HG03045 (cell line): ENCODE data around the gene TANC1.
"Not testable (repeated sequence)": the region's sequence is repeated elsewhere in the genome, so short reads cannot be mapped to it uniquely, and the experiment has no call there.

ENCODE experiments used
- ATAC-seq: cut with Tn5 transposase; IDR thresholded peaks from one replicate; pipeline ENCODE4 v1.9.1; 2021; ENCODE audit warnings: mild to moderate bottlenecking, moderate library complexity; ENCODE audit not compliant: unreplicated experiment

The TANC1 gene

GRCh38 chr2:159134979-159135378, 166.5 kb downstream of the TANC1 start:
- no peak for ATAC-seq

- ATAC-seq, result no peak
These were observed 168.0 kb downstream of the TANC1 start for GRCh38 chr2:159136391-159136790.

GRCh38 chr2:159137511-159138241, 169.2 kb downstream of the TANC1 start:
- ATAC-seq, result no peak

GRCh38 chr2:159138642-159139182, 170.3 kb downstream of the TANC1 start:
- no peak for ATAC-seq

GRCh38 chr2:159139216-159139933, 170.9 kb downstream of the TANC1 start:
- no peak for ATAC-seq

- ATAC-seq, result no peak
These were observed 171.8 kb downstream of the TANC1 start for GRCh38 chr2:159140070-159140769.

- ATAC-seq, result not testable (repeated sequence)
These were observed 172.4 kb downstream of the TANC1 start for GRCh38 chr2:159140821-159141220.

- no peak for ATAC-seq
These were observed 176.6 kb downstream of the TANC1 start for GRCh38 chr2:159144776-159145614.

- no peak for ATAC-seq
These were observed 177.4 kb downstream of the TANC1 start for GRCh38 chr2:159145745-159146354.

- no peak for ATAC-seq
These were observed 178.7 kb downstream of the TANC1 start for GRCh38 chr2:159146996-159147666.

- ATAC-seq, result no peak
These were observed 179.2 kb downstream of the TANC1 start for GRCh38 chr2:159147690-159148089.

- no peak for ATAC-seq
These were observed 180.5 kb downstream of the TANC1 start for GRCh38 chr2:159148901-159149300.

- no peak for ATAC-seq
These were observed 181.3 kb downstream of the TANC1 start for GRCh38 chr2:159149747-159150146.

GRCh38 chr2:159150280-159150746, 181.9 kb downstream of the TANC1 start:
- no peak for ATAC-seq

- ATAC-seq, result no peak
These were observed 183.0 kb downstream of the TANC1 start for GRCh38 chr2:159151198-159152127.

- no peak for ATAC-seq
These were observed 183.8 kb downstream of the TANC1 start for GRCh38 chr2:159152128-159152778.

- no peak for ATAC-seq
These were observed 184.6 kb downstream of the TANC1 start for GRCh38 chr2:159153063-159153462.

GRCh38 chr2:159153463-159153862, 185.0 kb downstream of the TANC1 start:
- no peak for ATAC-seq
